Esophagus muscularis mucosa (tissue), 4 donors: ENCODE measurements around the gene HOXC10. TPM values are rescaled to one million over a fixed set of nuclear protein-coding genes. Genes with fewer than 3 reads are reported as not detected.

ENCODE experiments used
- DNase-seq: peaks from one replicate; pipeline ENCODE4 v3.0.0-alpha.2; 2017; ENCODE audit errors: extremely low spot score
- H3K27ac ChIP-seq, 4 donors: fragments of 200-600 bp; sonication (generic); replicated peaks in 1 of 4; 1 replicate in 3 of 4; 2 replicates in 1 of 4; pipeline ENCODE4 v1.5.1; 2016 to 2019; ENCODE audit warnings: mild to moderate bottlenecking in 1 of 4
- H3K27me3 ChIP-seq, 4 donors: fragments of 200-600 bp; sonication (generic); one replicate each; pipeline versions ENCODE4 v1.5.1 to v1.6.0; 2016 to 2019
- H3K36me3 ChIP-seq, 4 donors: fragments of 200-600 bp; sonication (generic); one replicate each; pipeline ENCODE4 v1.5.1; 2016 to 2019
- H3K4me1 ChIP-seq, 4 donors: fragments of 200-600 bp; sonication (generic); one replicate each; pipeline ENCODE4 v1.5.1; 2016 to 2019
- H3K4me3 ChIP-seq, 4 donors: fragments of 200-600 bp; sonication (generic); 1 replicate in 2 of 4; 2 replicates in 2 of 4; pipeline ENCODE4 v1.5.1; 2016 to 2019; ENCODE audit warnings: mild to moderate bottlenecking in 4 of 4, moderate library complexity in 1 of 4
- H3K9me3 ChIP-seq, 4 donors: fragments of 200-600 bp; sonication (generic); 1 replicate in 3 of 4; 2 replicates in 1 of 4; pipeline ENCODE4 v1.5.1; 2016 to 2019
- CTCF ChIP-seq, 3 experiments: fragments of 200-600 bp in 2 of 3; fragments of 450-650 bp in 1 of 3; sonication (generic) in 2 of 3; IDR thresholded peaks; one replicate each; pipeline ENCODE4 v1.5.1; 2017 to 2019; ENCODE audit warnings: antibody characterized with exemption in 3 of 3, mild to moderate bottlenecking in 2 of 3, moderate library complexity in 1 of 3
- EP300 ChIP-seq: sonication (generic); formaldehyde crosslinking; IDR thresholded peaks from one replicate; pipeline ENCODE4 v1.6.1; 2017; ENCODE audit warnings: antibody characterized with exemption
- POLR2A ChIP-seq: fragments of 450-650 bp; IDR thresholded peaks from one replicate; pipeline ENCODE4 v1.6.1; 2017; ENCODE audit warnings: antibody characterized with exemption, moderate library complexity, mild to moderate bottlenecking, low read depth
- POLR2AphosphoS5 ChIP-seq, 2 donors: sonication (generic); formaldehyde crosslinking; IDR thresholded peaks; one replicate each; pipeline ENCODE4 v1.6.1; 2017; ENCODE audit warnings: antibody characterized with exemption in 2 of 2
- WGBS: methylation state at CpG from one replicate; pipeline ENCODE4 v1.1.5; 2018; 5-methylcytosine and 5-hydroxymethylcytosine counted together
- intact Hi-C: fragments of 100-400 bp; cut with DNase I; formaldehyde crosslinking; loops from one replicate; pipeline ENCODE4 v1.15.1; 2023
- total RNA-seq, 4 donors: library from RNA; depleted of rRNA; stranded (reverse); fragments of >200 nt; gene quantifications; one replicate each; pipeline versions ENCODE4 v1.1.0 to v1.2.1, GENCODE V29; 2016

The HOXC10 gene
- total RNA-seq, 4 donors from 2014 or later, result not detected

DNA sequence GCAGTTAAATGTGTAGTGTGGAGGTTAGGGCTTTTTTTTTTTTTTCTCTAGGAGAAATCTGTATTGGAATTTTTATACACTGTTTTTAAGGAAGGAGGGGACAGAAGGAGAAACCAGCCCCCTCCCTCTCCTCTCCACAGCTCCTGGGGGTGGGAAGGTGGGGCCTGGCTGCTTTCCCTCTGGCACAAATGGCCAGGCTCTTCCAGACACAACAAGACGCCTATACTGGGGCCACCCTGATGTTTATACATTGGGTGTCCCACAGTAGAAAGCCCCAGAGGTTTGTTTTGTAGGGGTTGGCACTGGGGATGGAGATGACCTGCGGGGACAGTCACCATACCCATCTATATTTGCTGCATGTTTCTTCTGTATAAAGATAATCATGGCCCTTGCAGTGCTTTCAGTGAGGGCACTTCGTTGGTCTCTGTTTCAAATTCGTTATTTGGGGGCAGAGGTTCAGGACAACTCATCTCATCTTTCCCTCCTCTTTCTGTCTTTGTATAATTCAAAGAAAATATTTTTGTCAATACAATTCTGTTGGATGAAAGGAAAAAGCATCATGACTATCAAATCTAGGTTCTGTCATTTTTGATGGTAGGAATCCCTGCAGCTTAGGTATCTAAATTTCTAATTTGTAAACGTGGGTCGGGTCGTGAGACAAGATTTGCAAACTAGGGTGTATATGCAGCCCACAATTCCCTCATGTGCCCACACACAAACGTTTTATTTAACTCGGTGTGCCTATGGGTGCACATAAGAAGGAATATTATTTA lies 7.9 kb upstream of the HOXC10 start:
- intact Hi-C loops, result no loop called here
- Histone ChIP-seq H3K4me1 (peaks cover 24 to 30% (median 28%) of the 10 kb centered on the region in 4 donors), H3K4me3 (no peak overlapping the region), H3K27me3 (peaks cover 16 to 100% (median 90%) of the 10 kb centered on the region in 4 donors), H3K36me3 (no peaks in the 10 kb centered on the region), H3K9me3 (no peaks in the 10 kb centered on the region), H3K27ac (no peak overlapping the region)
- DNase-seq, result no peak
- 11% methylated on average over 9 of the region's 9 CpGs for WGBS
- TF ChIP-seq CTCF (IDR thresholded peaks at IDR 0.05), result no peak
- no peak for TF ChIP-seq EP300
- TF ChIP-seq POLR2A, result no peak
- no peak for TF ChIP-seq POLR2AphosphoS5 (IDR thresholded peaks at IDR 0.05)

- DNase-seq, result no peak
- no peak for TF ChIP-seq POLR2AphosphoS5 (IDR thresholded peaks at IDR 0.05)
- no peak for TF ChIP-seq POLR2A
- no peak for TF ChIP-seq CTCF (IDR thresholded peaks at IDR 0.05)
- TF ChIP-seq EP300, result no peak
- Histone ChIP-seq H3K27ac (no peak overlapping the region), H3K36me3 (no peaks in the 10 kb centered on the region), H3K27me3 (peaks cover 18 to 100% (median 89%) of the 10 kb centered on the region in 4 donors), H3K4me1 (peaks cover 24 to 30% (median 27%) of the 10 kb centered on the region in 4 donors), H3K9me3 (no peaks in the 10 kb centered on the region), H3K4me3 (no peak overlapping the region)
- WGBS, result 4% methylated on average over 10 of the region's 11 CpGs
- intact Hi-C loops, result no loop called here
Measured at GRCh38 chr12:53977596-53978445, 7.1 kb upstream of the HOXC10 start.

- Histone ChIP-seq H3K27me3 (peaks cover 11 to 100% (median 89%) of the 10 kb centered on the region in 4 donors), H3K27ac (no peak overlapping the region), H3K4me1 (peaks cover 16 to 25% (median 21%) of the 10 kb centered on the region in 4 donors), H3K9me3 (no peaks in the 10 kb centered on the region), H3K4me3 (no peak overlapping the region), H3K36me3 (no peaks in the 10 kb centered on the region)
- no peak for DNase-seq
- TF ChIP-seq POLR2AphosphoS5 (IDR thresholded peaks at IDR 0.05) (no peak), POLR2A (no peak), EP300 (no peak), CTCF (IDR thresholded peaks at IDR 0.05) (no peak)
- 13% methylated on average over 15 of the region's 15 CpGs for WGBS
- intact Hi-C loops, result no loop called here
Measured at GRCh38 chr12:53978477-53979356, 6.2 kb upstream of the HOXC10 start.

DNA sequence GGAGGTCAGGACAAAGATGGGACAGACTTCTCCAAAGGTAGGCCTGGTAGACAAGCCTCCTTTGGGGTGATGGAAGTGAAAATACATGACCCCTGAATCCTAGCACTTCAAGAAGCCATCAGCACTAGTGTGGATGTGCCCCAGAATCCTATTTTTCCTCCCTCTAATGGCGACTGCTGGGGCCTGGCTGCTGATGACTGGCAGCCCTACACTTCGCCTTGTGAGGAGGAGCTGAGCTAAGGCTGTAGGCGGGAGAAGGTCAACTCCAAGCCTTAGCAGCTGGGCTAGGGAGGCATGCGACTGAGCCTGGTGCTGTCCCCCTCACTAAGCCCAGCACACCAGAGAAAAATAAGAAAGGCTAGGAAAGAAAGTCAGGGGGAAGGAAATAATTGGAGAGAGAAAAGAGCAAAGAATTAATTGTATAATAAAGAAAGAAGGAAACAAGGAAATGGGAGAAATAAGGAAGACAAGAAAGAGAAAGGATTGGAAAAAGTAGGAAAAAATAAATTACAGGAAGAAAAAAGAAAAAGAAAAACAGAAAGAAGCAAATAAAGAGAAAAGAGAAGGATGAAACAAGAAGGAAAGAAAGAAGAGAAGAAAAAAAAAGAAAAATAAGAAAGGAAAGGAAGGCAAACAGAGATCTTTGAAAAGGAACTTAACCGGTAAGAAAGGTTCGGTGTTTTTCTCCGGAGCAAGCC lies 4.7 kb upstream of the HOXC10 start:
- intact Hi-C loops, result no loop called here
- Histone ChIP-seq H3K4me3 (no peak overlapping the region), H3K27ac (no peak overlapping the region), H3K4me1 (peaks cover 6 to 25% (median 21%) of the 10 kb centered on the region in 4 donors), H3K27me3 (peaks cover 15 to 100% (median 89%) of the 10 kb centered on the region in 4 donors), H3K9me3 (no peaks in the 10 kb centered on the region), H3K36me3 (no peaks in the 10 kb centered on the region)
- DNase-seq, result no peak
- no peak for TF ChIP-seq EP300
- TF ChIP-seq POLR2A, result no peak
- no peak for TF ChIP-seq POLR2AphosphoS5 (IDR thresholded peaks at IDR 0.05)
- no peak for TF ChIP-seq CTCF (IDR thresholded peaks at IDR 0.05)
- WGBS, result 25% methylated on average over 7 of the region's 7 CpGs
